RKO (cell line): ENCODE data around the gene ENAM.
"Not testable (repeated sequence)": the region's sequence is repeated elsewhere in the genome, so short reads cannot be mapped to it uniquely, and the experiment has no call there.

Source experiments
- DNase-seq: peaks from one replicate; pipeline ENCODE4 v3.0.0-alpha.2; 2016; ENCODE audit warnings: low spot score

Gene ENAM

GRCh38 chr4:70624226-70624793, 4.2 kb upstream of the ENAM start:
- DNase-seq: no peak

GRCh38 chr4:70627620-70628019, 924 bp upstream of the ENAM start:
- no peak for DNase-seq

DNA sequence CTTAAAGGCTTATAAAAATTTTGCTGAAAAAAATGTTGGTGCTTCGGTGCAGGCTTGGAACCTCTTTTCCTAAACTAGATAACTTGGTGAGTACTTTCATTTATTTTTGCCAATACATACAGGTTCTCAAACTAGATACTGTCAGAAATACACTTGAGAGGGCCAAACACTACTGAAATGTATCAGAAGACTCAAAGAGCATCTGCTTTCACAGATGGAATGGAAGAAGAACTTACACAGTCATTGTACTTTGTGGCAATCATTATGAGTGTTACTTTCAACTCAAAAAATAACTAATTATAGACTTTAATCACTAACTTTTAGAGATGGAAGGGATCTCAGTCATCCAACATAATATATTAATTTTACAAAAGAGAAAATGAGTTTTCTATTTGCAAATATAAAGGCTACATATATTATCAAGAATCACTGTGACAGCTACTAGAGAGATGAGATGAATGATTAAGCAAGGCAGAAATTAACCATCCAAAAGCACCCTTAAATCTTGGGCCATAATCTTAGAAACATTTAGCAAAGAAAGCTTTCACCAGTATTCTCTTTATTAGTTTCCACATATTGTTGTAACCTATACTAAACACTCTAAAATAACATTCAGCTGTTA, 1.0 kb downstream of the ENAM start:
- no peak for DNase-seq

DNA sequence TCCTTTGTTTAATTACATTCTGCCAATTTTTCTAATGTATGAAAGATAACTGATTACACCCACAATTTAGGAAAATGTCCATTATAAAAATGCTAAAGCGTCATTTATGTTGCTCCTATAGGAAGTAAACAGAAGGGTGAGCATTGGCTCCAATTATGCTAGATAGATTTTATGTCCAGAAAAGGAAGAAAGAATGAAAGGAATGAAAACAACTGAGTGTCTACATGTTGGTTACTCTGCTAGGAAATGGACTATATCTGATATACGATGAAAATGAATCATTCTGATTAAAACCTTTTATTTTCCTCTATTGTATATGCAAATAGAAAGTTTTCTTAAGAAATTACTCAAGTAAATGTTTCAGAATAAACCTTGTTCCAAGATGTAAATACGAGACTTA, 1.6 kb downstream of the ENAM start:
- DNase-seq: no peak

DNA sequence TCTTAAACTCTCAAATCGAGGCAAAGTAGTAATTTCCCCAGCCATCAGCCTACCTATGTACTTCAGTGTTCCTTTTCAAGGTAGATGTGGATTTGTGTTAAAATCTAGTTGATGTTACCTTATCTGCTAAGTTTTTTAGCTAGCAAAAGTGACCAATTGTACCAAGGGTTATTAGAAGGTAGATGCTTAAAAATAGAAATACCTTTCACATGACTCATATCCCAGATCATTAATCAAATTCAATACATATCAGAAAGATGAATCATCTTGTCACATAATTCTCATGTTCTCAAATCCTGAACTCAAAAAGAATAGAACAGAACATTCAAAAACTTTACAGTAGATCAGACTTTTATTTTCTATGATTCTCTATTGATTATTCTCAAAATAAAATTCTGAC, 3.5 kb downstream of the ENAM start:
- DNase-seq: peak; percentile 78

GRCh38 chr4:70634482-70634881, 5.9 kb downstream of the ENAM start:
- no peak for DNase-seq

GRCh38 chr4:70637239-70637913, 8.8 kb downstream of the ENAM start:
- no peak for DNase-seq

DNA sequence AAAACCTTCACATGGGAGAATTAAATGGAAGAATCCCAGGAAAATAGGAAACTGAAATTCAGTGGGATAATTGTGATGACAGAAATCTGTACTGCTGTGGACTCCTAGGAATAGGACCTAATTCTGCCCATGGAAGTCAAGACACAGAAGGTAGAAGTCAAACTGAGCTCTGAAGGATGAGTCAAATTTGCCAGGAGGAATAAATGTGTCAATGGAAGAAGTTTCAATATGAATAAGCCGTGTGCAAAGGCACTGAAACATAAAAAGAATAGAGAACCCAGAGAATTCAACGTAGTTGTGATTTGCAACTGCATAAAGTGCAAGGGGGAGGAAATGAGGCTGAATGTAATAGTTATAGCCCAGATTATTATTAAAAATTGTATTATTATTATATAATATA, 11.6 kb downstream of the ENAM start:
- DNase-seq: peak; percentile 6

DNA sequence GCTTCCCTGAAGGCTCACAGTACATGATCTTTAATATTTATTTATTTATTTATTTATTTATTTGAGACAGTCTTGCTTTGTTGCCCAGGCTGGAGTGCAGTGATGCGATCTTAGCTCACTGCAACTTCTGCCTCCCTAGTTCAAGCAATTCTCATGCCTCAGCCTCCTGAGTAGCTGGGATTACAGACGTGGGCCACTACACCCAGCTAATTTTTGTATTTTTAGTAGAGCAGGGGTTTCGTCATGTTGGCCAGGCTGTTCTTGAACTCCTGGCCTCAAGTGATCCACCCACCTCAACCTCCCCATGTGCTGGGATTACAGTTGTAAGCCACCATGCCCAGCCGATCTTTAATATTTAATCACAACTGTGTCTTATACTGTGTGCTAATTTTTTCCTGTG, 22.2 kb downstream of the ENAM start:
- not testable (repeated sequence) for DNase-seq

DNA sequence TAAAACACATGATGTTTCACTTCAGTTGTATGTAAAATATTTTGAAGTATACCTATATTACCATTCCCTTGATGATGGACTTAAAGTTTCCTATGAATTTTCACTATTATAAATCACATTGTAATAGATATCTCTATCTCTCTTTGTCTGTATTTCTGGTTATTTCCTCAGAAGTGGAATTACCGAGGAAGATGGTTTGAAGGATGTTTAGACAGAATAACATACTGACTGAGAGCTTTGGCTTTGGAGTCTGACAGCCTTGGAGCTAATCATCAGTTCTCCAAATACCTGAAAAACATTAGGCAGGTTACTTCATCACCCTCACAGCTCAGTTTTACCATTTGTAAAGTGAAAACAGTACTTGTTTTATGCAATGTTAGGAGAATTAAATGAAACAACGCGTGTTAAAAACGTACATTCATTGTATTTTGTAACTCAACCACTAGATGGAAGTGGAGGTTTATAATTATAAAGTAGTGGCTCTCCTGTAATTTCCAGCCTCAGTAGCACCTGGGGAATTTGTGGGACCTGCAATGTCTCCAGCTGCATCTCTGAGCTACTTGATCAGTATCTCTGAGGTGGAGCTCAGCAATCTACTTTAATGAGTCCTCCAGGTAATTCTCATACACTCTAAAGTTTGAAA, 23.4 kb downstream of the ENAM start:
- DNase-seq: peak; percentile 69

- DNase-seq: no peak
Observed at GRCh38 chr4:70654605-70655011, 26.1 kb downstream of the ENAM start.

DNA sequence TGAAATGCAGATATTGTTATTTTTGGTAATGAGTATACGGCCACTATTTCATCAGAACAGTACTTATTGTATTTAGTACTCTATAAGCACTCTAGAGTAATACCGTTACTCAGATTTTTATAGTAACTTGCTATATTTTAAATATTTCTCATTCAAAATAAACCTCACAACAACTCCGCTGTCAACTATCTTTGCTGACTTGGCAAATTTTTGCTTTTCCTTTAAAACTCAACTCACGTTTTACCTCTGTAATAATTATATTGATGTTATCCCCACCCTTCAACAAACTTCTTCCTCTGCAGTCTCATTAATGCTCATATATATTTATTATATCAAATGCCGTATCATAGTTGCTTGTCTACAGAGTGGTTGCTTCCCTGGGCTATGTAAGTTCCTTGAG, 28.8 kb downstream of the ENAM start:
- DNase-seq: no peak

GRCh38 chr4:70658418-70658817, 29.9 kb downstream of the ENAM start:
- DNase-seq: no peak

DNA sequence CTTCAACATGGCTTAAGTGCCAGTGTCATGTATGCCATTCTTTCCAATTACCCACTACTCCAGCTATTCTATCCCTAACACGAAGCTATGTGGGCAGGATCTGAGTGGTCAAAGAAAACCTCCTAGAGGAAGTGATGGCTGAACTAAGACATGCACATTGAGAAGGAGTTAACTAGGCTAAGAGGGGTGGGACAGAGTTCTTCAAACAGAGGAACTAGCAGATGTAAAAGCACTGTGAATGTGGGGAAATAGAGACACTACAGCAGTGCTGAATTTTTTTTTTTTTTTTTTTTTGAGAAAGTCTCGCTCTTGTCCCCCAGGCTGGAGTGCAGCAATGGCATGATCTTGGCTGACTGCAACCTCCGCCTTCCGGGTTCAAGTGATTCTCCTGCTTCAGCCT, 31.6 kb downstream of the ENAM start:
- no peak for DNase-seq

- not testable (repeated sequence) for DNase-seq
Observed at GRCh38 chr4:70661309-70661922, 32.9 kb downstream of the ENAM start.

- DNase-seq: no peak
Observed at GRCh38 chr4:70666369-70666768, 37.8 kb downstream of the ENAM start, which contains the start of gene JCHAIN. TSS of gene JCHAIN (minus strand) at chr4:70666508. CDS start at chr4:70666490, 18 bp downstream.

DNA sequence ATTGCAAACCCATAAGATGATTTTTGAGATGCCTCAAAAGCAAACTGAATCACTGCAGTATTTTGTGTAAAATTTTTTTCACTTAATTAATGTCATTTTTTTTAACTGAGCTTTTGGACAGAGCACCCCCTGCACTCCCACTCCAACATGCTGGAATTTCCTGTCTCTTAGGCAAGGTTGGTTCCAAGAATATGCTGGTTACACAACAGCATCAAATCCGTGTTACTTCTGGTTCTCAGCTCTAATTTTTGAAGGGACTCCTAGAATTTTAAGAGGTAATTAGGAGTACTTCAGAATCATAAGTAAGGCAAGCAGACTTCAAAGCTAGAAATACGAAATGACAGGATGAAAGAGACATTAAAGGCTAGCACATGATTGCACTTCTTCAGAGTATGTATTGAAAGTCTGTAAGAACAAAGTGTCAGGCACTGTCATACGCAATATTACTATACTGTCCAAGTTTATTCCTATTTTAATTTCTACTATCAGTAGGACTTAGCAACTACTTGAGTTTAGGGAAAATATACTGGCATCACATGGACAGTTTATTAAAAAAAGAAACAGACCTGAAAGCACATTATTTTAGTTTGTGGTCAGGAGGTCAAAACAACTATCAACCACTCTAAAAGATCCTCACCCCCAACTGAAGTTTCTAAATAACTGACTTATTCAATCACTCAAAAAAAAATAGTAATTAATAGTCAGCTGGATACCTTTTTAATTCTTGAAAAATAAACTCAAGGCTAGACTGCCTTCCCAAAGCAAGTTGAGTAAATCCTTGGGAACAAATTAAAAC, 39.4 kb downstream of the ENAM start:
- DNase-seq: no peak

GRCh38 chr4:70670332-70671014, 41.9 kb downstream of the ENAM start:
- peak; percentile 51 for DNase-seq

DNA sequence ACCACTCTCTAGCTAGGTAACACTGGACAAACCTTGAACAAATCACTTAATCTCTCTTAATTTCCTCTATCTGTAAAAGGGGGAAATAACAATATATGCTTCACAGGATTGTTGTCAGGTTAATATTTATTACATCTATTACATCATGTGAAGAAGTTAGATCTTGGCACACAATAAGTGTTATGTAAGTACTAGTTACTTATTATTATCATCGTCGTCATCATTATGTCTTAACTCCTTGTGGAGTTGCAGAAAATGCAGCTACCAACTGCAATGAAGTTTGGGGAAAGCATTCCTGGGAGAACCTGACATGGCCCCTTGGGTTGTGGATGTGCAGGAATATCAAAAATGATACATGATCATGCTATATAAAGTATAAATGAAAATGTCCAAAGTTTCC, 42.5 kb downstream of the ENAM start:
- DNase-seq: no peak

DNA sequence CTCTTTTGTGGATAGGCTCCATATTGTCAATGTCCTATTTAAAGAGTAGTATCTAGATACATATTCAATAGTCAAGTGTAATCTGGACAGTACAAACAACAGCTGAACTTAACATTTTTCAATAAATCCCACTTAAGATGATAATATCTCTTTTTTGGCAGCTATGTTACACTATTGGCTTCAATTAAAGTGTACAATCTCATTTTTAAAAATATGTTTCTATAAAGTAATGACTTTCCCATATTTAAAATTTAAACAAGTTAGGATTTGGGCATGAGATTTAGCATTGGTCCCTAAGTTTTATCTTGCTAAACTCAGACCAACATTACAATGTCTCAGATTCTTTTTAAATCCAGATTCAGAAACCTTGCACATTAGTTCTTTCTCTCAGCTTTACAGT, 45.6 kb downstream of the ENAM start:
- DNase-seq: no peak

- DNase-seq: no peak
Observed at GRCh38 chr4:70674731-70675130, 46.2 kb downstream of the ENAM start.
